ENCODE measurements around the gene CYP27A1.
"Not testable (repeated sequence)": the region's sequence is repeated elsewhere in the genome, so short reads cannot be mapped to it uniquely, and the experiment has no call there.

CYP27A1 gene

DNA sequence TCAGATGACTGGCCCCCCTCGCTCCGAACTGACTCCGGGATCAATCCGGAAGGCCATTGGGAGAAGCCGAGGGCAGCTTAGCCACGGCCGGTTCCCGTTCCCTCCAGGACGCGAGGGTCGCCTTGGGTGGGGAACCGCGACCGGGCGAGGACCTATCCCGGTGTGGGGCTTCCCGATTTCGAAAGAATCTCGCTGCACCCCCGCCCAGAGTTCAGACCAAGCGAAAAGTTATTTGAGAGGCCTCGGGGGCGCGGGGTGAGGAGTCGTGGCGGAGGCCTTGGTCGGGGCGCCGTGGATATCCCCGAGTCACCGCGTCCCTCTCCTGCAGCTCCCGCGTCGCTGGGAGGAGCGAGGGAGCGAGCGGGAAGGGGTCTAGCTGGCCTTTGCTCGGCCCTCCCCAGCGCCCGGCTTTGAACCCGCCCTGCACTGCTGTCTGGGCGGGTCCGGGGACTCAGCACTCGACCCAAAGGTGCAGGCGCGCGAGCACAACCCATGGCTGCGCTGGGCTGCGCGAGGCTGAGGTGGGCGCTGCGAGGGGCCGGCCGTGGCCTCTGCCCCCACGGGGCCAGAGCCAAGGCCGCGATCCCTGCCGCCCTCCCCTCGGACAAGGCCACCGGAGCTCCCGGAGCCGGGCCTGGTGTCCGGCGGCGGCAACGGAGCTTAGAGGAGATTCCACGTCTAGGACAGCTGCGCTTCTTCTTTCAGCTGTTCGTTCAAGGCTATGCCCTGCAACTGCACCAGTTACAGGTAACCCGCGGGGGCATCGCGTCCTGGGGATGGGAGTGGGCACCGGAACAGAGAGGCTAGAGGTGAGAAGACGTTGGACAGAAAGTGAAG lies at the start of gene CYP27A1:
Gene CYP27A1, plus strand, starts transcription at position 457 of the 837 bp plus-strand sequence. Its CDS starts 36 bp downstream, at position 493.
- no peak for DNase-seq (ENCODE audit: low read depth in 2 of 2)

DNA sequence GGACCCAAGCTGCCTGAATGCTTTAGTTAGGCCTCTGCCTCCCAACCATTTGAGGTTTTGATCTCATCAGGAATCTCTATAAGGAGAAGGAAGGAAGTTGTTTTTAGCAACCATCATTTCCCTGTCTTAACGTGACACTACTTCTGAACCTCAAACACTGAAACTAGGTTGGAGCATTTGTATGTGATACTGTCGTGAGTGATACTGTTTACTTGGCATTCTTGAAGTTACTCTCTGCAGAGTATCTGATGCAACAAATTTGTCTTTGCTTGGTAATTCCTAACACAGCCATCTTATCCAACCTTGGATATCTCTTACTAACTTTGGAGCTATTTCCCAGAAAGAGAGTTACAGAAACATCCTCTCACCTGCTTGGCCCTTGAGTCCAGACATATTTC lies 49.2 kb upstream of the CYP27A1 start:
- DNase-seq (ENCODE audit: low read depth in 2 of 2) = no peak

DNA sequence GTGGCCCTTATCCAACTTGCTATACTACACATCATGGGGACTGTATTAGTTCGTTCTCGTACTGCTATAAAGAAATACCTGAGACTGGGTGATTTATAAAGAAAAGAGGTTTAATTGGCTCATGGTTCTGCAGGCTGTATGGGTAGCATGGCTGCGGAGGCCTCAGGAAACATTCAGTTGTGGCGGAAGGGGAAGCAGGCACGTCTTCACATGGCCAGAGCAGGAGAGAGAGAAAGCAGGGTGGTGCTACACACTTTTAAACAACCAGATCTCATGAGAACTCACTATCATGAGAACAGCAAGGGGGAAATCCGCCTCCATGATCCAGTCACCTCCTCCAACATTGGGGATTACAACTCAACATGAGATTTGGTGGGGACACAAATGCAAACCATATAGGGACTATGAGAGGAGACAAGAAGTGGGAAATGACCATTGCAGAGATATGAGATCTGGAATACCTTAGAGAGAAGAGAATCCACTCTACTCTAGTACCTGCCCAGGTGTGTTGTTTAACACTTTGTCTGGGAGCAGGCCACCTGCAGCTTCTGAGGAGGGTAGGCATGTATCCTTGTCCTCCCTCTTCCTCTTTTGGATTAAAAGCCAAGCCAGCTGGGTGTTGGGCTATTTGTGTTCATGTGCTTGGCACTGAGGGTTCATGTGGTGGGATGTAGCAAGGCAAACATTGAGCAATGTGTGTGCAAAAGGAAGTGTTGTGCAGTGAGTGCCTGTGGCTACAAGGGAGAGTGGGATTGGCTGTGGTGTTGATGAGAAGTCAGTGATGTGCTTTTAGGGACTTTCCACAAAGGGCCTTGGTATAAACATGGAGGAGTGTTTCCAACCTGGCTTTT lies 48.6 kb upstream of the CYP27A1 start:
- DNase-seq (ENCODE audit: low read depth in 2 of 2) = no peak

DNA sequence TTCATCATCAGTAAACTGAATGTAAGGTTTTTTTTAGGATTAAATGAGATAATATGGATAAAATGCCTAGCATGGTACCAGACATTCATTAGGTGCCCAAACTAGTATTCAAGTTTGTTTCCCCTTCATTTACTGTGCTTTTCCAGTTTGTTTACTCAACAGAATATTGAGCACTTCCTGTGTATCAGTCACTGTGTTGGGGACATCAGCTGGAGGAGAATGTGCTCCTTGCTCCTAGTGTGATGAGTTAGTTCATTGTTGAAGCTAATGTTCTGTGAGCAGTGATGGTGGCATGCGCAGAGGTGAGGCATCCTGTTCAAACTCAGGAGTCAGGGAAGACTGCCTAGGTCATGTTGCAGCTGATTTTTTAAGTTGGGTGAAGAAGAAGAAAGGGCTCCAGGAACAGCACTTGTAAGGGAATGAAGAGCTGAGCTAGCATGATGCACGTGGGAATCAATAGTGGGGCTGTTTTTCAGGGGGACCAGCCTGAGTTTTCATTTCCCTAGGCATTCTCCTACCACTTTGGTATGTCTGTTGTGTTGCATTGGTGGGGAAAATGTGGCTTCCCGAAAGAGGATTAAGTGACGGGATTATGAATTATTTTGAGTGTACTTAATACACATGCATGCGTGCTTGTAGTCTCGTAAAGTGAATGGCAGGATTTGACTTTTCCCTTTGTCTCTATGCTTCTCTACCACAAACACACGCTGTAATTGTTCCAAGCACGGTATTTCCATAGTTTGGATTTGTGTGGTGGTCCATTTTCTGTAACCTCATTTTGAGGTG lies 47.6 kb upstream of the CYP27A1 start:
- DNase-seq (ENCODE audit: low read depth in 2 of 2) = no peak

DNA sequence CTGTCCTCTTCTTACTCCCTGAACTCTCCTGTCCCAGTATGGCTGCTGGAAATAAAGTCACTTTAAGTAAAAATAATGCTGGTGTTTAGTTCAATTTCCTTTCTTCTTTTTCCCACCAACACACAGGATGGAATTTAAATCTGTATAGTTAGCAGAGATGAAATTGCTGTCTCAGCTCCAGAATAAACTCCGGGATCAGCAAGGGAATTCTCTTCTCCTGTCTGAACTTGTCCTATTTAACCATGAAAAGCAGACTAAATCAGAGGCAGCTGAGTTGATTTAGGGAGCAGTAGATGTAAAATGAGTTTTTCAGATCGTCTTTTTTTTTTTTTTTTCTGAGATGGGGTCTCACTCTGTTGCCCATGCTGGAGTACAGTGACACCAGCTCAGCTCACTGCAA lies 45.4 kb upstream of the CYP27A1 start:
- no peak for DNase-seq (ENCODE audit: low read depth in 2 of 2)

DNA sequence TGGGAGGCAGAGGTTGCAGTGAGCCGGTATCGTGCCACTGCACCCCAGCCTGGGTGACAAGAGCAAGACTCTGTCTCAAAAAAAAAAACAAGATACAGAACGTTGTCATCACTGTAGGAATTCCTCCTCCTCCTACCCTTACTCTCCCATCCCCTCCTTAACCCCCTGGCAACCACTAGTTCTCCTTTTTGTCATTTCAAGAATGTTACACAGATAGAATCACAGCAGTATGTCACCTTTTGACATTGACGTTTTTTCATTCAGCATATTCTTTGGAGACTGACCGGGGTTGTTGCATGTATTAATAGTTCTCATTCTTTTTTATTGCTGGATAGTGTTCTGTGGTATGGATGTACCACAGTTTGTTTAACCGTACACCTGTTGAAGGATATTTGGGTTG lies 38.9 kb upstream of the CYP27A1 start:
- DNase-seq (ENCODE audit: low read depth in 2 of 2) = no peak

DNA sequence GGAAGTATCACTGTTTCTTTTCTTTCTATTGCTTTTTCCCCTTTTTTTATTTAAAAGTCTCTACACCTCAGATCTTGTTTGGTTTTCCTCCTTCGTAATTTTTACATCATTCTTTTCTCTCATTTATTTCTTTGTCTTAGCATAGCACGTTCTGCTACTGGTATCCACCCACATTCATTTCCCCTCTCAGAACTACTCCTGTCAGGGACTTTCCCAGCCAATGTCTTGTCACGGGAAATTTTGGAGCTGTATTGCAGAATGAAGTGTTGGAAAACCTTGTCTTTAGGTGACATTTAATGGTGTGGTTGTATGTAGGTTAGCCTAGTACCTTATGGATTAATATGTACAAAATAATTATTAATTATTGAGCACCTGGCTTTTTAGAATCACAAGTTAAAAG lies 37.3 kb upstream of the CYP27A1 start:
- DNase-seq (ENCODE audit: low read depth in 2 of 2) = no peak

DNA sequence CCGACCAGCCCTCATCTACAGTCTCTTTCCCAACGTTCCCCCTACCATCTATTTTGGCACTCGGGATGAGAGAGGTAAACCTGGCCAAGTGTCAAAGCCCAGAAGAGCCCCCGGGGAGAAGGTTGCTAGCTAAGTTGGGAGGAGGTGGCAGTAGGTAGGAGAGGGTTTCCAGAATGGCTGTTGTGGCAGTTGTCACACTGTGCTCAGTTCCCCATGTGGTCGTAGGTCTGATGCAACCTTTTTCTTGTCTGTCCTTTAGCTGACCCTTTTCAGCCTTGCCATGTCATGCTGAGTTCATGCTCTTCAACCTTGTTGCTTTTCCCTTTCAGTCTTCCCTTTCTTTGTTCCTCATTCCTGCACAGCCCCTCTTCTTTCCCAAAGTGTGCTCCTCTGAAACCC lies 36.8 kb upstream of the CYP27A1 start:
- no peak for DNase-seq (ENCODE audit: low read depth in 2 of 2)

DNA sequence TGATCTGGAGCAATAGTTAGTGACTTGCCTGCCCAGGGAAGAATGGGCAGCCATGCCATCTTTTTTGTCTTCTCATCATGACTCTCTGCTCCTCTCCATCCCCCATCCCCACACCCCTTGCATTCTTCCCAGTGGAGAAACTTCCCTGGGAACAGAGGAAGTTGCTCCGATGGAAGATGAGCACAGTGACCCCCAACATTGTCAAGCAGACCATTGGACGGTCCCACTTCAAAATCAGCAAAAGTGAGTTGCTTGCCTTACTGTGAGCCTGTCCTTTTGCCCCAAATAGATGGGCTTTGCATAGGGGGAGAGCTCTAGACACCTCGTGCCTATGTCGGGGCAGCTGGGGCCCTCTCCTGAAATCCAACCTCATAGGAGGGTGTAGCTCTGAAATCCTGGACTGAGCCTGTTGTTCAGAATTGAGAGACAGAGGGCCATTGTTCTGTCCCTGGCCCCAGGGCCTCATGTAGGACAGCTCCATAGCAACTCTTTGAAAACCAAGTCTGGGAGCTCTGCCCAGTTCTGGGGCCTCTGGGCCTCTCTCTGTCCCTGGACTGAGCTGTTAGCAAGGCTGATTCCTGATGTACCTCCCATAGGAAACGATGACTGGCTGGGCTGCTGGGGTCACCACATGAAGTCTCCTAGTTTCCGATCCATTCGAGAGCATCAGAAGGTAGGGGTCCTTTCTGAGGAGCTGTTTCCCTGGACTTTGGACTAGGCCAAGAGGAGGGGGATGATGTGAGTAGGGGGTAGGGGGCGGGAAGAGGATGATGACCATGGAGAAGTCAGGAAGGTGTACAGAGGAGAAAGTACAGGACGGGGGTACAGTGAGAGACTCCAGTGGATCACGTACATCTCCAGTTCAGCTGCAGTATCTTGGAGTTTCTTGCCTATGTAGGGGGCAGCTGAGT lies 36.1 kb upstream of the CYP27A1 start:
- DNase-seq (ENCODE audit: low read depth in 2 of 2) = no peak

DNA sequence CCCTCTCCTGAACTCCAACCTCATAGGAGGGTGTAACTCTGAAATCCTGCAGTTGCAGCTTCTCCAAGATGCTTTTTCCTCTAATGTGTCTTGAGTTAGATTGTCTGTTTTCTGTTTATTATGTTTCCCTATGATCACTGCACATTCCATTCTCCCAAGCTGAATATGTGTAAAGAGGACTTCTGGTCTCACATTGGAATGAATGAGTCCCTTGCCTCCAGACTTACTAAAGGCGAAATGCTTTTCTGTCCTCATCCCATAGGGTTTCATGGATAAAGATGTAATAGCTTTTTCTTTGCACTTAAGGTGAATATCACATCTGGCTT lies 35.5 kb upstream of the CYP27A1 start:
- no peak for DNase-seq (ENCODE audit: low read depth in 2 of 2)

DNA sequence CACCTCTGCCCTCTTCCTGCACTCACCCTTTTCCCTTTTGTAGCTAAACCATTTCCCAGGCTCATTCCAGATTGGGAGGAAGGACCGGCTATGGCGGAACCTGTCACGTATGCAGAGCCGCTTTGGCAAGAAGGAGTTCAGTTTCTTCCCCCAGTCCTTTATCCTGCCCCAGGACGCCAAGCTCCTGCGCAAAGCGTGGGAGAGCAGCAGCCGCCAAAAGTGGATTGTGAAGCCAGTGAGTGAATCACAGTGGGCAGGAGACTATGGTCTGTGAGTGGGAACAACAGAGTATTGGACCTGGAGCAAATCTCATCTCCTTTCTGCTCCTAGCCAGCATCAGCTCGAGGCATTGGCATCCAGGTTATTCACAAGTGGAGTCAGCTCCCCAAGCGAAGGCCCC lies 35.0 kb upstream of the CYP27A1 start:
- DNase-seq (ENCODE audit: low read depth in 2 of 2) = no peak

DNA sequence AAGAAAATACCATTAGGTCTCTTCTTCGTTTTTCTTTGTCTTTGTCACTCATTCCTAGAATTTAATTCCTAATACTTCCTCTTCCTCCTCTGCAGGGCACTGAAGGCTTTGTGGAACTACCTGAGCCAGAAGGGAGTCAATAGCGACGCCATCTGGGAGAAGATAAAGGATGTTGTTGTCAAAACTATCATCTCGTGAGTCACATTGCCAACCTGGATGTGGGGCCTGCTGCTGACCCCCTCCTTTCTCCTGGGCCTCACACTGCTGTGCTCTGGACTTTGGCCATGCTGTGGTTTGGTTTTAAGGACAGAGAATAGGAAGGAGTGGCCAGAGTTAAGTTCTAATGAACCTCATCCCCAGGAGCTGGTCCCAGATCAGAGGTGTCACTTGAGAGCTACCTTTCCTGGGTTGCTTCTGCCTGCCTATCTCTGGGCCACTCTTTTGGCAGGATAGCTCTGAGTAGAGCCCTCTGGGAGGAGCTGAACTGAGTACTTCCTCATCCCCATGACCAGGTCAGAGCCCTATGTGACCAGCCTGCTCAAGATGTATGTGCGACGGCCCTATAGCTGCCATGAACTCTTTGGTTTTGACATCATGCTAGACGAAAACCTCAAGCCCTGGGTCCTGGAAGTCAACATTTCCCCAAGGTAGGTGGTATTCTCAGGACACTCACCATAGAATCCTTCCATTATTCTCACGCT lies 33.1 kb upstream of the CYP27A1 start:
- DNase-seq (ENCODE audit: low read depth in 2 of 2) = no peak

DNA sequence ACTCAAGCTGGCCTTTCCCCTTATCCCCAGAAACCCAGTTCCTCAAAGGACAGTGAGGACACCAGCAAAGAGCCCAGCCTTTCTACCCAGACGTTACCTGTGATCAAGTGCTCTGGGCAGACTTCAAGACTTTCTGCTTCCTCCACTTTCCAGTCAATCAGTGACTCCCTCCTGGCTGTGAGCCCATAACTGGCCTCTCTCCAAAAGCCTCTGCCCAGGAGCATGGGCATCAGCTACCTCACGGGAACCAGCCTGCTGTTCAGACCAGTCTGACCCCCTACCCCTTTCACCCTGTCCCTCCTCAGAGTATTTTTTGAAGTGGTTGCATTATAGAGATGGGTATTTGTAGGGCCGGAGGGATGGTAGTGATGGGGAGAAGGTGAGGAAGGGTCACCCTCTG lies 27.7 kb upstream of the CYP27A1 start:
- DNase-seq (ENCODE audit: low read depth in 2 of 2) = no peak

DNA sequence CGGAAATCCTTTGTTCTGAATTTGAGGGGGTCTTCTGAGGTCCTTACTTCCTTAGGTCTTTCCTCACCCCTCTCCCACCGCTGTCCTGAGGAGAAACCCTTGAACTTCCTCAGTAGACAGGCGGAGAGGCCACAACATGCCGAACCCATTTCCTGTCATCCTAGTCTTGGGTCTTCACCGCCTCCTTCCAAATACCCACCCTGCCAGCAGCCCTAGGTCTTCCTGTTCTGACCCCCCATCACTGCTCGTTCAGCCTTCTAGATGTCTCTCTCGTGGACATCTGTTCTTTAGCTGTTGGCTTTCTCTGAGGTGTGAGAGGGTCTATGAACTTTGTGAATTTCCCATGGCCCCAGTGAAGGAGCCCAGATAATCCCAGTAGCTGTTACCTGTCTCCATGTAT lies 27.2 kb upstream of the CYP27A1 start:
- DNase-seq (ENCODE audit: low read depth in 2 of 2) = no peak

DNA sequence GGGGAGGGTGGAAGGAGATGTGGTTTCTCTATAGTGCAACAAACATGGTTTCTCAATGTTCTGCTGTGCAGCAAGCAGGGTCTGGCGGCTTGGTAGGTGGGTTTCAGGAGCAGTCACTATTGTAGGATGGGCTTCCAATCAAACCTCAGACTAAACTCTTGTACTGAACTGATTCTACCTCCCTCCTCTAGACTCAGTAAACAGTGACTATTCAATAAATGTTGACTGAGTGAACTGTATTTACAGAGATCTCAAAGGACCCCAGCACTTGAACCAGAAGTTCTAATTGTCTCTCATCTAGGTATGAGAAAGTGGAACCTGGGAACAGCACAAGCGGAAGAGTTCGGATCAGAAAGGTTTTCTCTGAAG lies 26.8 kb upstream of the CYP27A1 start:
- no peak for DNase-seq (ENCODE audit: low read depth in 2 of 2)

DNA sequence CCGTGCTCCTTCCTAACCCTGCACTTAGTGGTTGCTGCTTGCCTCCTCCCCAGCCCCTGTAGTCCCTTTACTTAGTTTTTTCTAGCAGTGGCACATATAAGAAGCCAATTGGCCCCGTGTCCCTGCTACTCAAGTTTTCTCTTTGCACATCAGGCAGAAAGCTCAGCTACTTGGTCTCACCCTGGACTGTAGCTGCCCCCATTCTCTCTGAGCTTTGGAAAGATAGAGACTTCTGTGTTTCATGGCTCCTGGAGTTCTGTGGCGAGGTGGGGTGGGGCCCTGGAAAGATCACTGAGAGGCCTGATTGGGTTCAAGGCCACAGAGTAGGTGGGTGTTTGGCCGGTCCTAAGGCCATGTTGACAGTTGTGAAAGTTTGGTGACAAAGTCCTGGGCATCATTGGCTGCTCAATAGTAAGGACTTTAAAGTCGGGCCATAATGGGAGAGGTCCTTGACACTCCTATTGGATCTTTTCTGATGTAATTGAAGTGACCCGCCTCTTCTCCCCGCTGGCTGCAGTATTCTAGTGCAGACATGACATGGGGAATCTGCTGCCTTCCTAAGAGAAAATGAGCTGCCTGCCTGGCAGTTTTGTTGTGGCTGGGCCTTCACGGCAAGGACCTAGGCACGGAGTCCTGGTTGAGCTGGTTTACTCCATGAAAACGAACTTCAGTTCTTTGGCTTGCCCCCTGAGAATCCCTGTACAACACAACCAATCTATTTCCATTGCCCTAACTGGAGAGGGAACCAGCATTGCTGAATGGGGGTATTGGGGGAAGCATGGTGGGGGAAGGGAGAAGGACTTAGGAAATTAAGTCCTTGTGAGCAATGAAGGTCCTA lies 26.2 kb upstream of the CYP27A1 start:
- no peak for DNase-seq (ENCODE audit: low read depth in 2 of 2)

DNA sequence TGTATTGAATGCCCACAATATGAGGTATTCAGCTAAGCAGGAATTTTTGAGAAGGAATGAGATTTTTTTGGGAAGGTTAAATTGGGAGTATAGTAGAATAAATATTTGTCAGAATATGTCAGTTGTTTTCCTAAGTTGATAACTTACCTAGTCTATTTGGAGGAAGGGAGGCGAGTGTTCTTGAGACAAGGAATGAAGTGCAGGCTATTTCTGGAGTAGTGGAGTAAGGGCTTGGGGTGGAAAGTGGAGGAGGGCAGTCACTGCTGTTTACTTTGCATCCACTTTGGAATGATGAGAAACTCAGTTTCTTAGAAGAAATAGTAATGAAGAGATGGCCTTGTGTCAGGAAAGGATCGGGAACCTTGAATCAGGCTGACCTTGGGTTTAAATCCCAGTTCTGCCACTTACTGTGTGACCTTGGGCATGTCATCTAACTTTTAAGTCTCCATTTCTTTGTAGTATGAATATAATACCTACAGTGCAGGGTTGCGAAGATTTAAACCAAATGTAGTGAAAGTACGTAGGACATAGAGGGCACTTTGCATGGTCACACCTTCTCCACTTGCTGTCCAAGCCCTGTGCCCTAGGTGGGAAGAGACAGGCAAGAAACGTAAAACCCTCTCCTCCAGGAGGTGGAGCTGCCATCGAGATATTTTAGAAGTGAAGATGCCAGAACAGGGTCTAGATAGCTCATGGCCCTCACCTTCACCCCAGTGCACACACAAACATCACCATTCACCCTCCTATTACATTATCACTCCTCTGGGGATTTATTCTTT lies 25.2 kb upstream of the CYP27A1 start:
- DNase-seq (ENCODE audit: low read depth in 2 of 2) = no peak

DNA sequence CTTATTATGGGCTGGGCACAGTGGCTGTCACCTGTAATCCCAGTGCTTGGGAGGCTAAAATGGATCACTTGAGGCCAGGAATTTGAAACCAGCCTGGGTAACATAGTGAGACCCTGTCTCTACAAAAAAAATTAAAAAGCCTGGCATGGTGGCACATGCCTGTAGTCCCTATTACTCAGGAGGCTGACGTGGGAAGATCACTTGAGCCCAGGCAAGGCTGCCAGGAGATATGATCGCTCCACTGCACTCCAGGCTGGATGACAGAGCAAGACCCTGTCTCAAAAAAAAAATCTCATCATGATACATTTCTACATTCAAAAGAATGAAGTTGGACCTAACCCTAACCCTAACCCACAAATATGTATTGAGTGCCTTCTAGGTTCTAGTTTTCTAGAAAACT lies 20.2 kb upstream of the CYP27A1 start:
- no peak for DNase-seq (ENCODE audit: low read depth in 2 of 2)

DNA sequence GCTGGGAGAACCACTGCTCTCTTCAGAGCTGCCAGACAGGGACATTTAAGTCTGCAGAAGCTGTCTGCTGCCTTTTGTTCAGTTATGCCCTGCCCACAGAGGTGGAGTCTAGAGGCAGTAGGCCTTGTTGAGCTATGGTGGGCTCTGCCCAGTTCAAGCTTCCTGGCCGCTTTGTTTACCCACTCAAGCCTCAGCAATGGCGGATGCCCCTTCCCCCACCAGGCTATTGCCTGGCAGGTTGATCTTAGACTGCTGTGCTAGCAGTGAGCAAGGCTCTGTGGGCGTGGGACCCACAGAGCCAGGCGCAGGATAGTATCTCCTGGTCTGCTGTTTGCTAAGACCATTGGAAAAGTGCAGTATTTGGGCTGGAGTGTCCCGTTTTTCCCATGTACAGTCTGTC lies 9.2 kb upstream of the CYP27A1 start:
- DNase-seq (ENCODE audit: low read depth in 2 of 2) = not testable (repeated sequence)

All from stimulated activated CD8-positive, alpha-beta memory T cell treated with anti-CD3 and anti-CD28 coated beads, Interleukin-7, amount 100 ng/mL, for 4 hours (primary cell).